NB4 (cell line): Measurements from ENCODE around the gene GIPC2.

Source experiments
- MYC ChIP-seq: IDR thresholded peaks from 2 replicates; pipeline ENCODE4 v1.6.1; 2011; ENCODE audit warnings: low read depth, low read length
- POLR2A ChIP-seq: IDR thresholded peaks from 2 replicates; pipeline ENCODE4 v1.6.1; 2011; ENCODE audit warnings: mild to moderate bottlenecking; ENCODE audit not compliant: insufficient read length; ENCODE audit errors: extremely low read depth
- TF ChIP-seq, protein P1 (sequence below): IDR thresholded peaks from one replicate; pipeline ENCODE4 v1.5.1; 2012; ENCODE audit warnings: low read depth, low read length
- TF ChIP-seq, protein P2 (sequence below): IDR thresholded peaks from 2 replicates; pipeline ENCODE4 v1.6.1; 2011; ENCODE audit warnings: low read depth, low read length

GRCh38 chr1:78051005-78051404 is 5.2 kb downstream of the GIPC2 start:
- TF ChIP-seq, protein P1, sequence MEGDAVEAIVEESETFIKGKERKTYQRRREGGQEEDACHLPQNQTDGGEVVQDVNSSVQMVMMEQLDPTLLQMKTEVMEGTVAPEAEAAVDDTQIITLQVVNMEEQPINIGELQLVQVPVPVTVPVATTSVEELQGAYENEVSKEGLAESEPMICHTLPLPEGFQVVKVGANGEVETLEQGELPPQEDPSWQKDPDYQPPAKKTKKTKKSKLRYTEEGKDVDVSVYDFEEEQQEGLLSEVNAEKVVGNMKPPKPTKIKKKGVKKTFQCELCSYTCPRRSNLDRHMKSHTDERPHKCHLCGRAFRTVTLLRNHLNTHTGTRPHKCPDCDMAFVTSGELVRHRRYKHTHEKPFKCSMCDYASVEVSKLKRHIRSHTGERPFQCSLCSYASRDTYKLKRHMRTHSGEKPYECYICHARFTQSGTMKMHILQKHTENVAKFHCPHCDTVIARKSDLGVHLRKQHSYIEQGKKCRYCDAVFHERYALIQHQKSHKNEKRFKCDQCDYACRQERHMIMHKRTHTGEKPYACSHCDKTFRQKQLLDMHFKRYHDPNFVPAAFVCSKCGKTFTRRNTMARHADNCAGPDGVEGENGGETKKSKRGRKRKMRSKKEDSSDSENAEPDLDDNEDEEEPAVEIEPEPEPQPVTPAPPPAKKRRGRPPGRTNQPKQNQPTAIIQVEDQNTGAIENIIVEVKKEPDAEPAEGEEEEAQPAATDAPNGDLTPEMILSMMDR: no peak
- TF ChIP-seq, protein P2, sequence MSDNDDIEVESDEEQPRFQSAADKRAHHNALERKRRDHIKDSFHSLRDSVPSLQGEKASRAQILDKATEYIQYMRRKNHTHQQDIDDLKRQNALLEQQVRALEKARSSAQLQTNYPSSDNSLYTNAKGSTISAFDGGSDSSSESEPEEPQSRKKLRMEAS: no peak
- TF ChIP-seq POLR2A (no peak), MYC (no peak)
